Measurements from ENCODE around the gene ILDR2.
"Not testable (repeated sequence)": the region's sequence is repeated elsewhere in the genome, so short reads cannot be mapped to it uniquely, and the experiment has no call there.

ILDR2 gene

GRCh38 chr1:166889776-166890175 lies 85.6 kb downstream of the ILDR2 start:
- in situ Hi-C loops (cut with HindIII; ENCODE audit: low sequenced_read_pairs) = no loop called here
- no peak overlapping the region for H3K4me3 ChIP-seq (ENCODE audit: low read depth, low read length)
- DNase-seq (ENCODE audit: low read depth) = no peak
- no peak for TF ChIP-seq CTCF (IDR thresholded peaks at IDR 0.05; ENCODE audit: low read depth, low read length, missing control alignments)

- H3K4me3 ChIP-seq (ENCODE audit: low read depth, low read length) = no peak overlapping the region
- no peak for DNase-seq (ENCODE audit: low read depth)
- in situ Hi-C loops (cut with HindIII; ENCODE audit: low sequenced_read_pairs) = no loop called here
- TF ChIP-seq CTCF (IDR thresholded peaks at IDR 0.05; ENCODE audit: low read depth, low read length, missing control alignments) = no peak
Measured at GRCh38 chr1:166888373-166889111, 86.8 kb downstream of the ILDR2 start.

- no peak for DNase-seq (ENCODE audit: low read depth)
- in situ Hi-C loops (cut with HindIII; ENCODE audit: low sequenced_read_pairs) = no loop called here
- TF ChIP-seq CTCF (IDR thresholded peaks at IDR 0.05; ENCODE audit: low read depth, low read length, missing control alignments) = no peak
Measured at GRCh38 chr1:166884971-166885370, 90.4 kb downstream of the ILDR2 start.

GRCh38 chr1:166884040-166884642 lies 91.2 kb downstream of the ILDR2 start:
- DNase-seq (ENCODE audit: low read depth) = no peak
- TF ChIP-seq CTCF (IDR thresholded peaks at IDR 0.05; ENCODE audit: low read depth, low read length, missing control alignments) = peak; percentile 85
- in situ Hi-C loops (cut with HindIII; ENCODE audit: low sequenced_read_pairs) = no loop called here
- H3K4me3 ChIP-seq (ENCODE audit: low read depth, low read length) = peak overlapping the region; percentile 15

More at GRCh38 chr1:166884971-166885370, 90.4 kb downstream of the ILDR2 start:
- no peak overlapping the region for H3K4me3 ChIP-seq (ENCODE audit: low read depth, low read length)

- in situ Hi-C loops (cut with HindIII; ENCODE audit: low sequenced_read_pairs) = no loop called here
- DNase-seq (ENCODE audit: low read depth) = no peak
- TF ChIP-seq CTCF (IDR thresholded peaks at IDR 0.05; ENCODE audit: low read depth, low read length, missing control alignments) = no peak
- no peak overlapping the region for H3K4me3 ChIP-seq (ENCODE audit: low read depth, low read length)
Measured at GRCh38 chr1:166882893-166883292, 92.4 kb downstream of the ILDR2 start.

GRCh38 chr1:166878173-166878917 lies 97.0 kb downstream of the ILDR2 start:
- in situ Hi-C loops (cut with HindIII; ENCODE audit: low sequenced_read_pairs); DNase-seq (ENCODE audit: low read depth); H3K4me3 ChIP-seq (ENCODE audit: low read depth, low read length): not testable (repeated sequence)

GRCh38 chr1:166876540-166876838 lies 98.9 kb downstream of the ILDR2 start:
- no peak for DNase-seq (ENCODE audit: low read depth)
- peak overlapping the region; percentile 73 for H3K4me3 ChIP-seq (ENCODE audit: low read depth, low read length)
- peak; percentile 27 for TF ChIP-seq CTCF (IDR thresholded peaks at IDR 0.05; ENCODE audit: low read depth, low read length, missing control alignments)
- in situ Hi-C loops (cut with HindIII; ENCODE audit: low sequenced_read_pairs) = no loop called here

Data from astrocyte of the cerebellum (primary cell).